HL-60/S4 treated with phorbol 12-myristate 13-acetate at 8.2 ng/mL for 4 days and 3 days (cell line): Measurements from ENCODE around the gene LPAR5.

Experiments
- in situ Hi-C: fragments of 300-500 bp; cut with MboI; formaldehyde crosslinking; loops from 2 replicates; pipeline ENCODE4 v1.15.0; 2022; ENCODE audit warnings: low sequenced_read_pairs

The LPAR5 gene

GRCh38 chr12:6639151-6639801 is 3.5 kb upstream of the LPAR5 start:
- in situ Hi-C loops: no loop called here

- in situ Hi-C loops: no loop called here
Measured at GRCh38 chr12:6638305-6638704, 2.5 kb upstream of the LPAR5 start.

GRCh38 chr12:6635375-6635855 is 344 bp downstream of the LPAR5 start:
- in situ Hi-C loops: no loop called here

GRCh38 chr12:6632026-6632983 is 3.5 kb downstream of the LPAR5 start:
- in situ Hi-C loops: no loop called here

GRCh38 chr12:6631549-6631961 is 4.2 kb downstream of the LPAR5 start:
- in situ Hi-C loops: no loop called here

GRCh38 chr12:6630736-6631135 is 5.0 kb downstream of the LPAR5 start:
- in situ Hi-C loops: no loop called here

GRCh38 chr12:6627616-6628015 is 8.1 kb downstream of the LPAR5 start:
- in situ Hi-C loops: no loop called here

- in situ Hi-C loops: no loop called here
Measured at GRCh38 chr12:6626654-6627283, 9.0 kb downstream of the LPAR5 start.

- in situ Hi-C loops: no loop called here
Measured at GRCh38 chr12:6620885-6621274, 14.9 kb downstream of the LPAR5 start.

- in situ Hi-C loops: no loop called here
Measured at GRCh38 chr12:6620137-6620884, 15.4 kb downstream of the LPAR5 start.

GRCh38 chr12:6618483-6619225 is 17.1 kb downstream of the LPAR5 start:
- in situ Hi-C loops: no loop called here

- in situ Hi-C loops: no loop called here
Measured at GRCh38 chr12:6615802-6616201, 20.0 kb downstream of the LPAR5 start.

GRCh38 chr12:6614513-6615172 is 21.1 kb downstream of the LPAR5 start:
- in situ Hi-C loops: no loop called here

GRCh38 chr12:6613776-6614512 is 21.8 kb downstream of the LPAR5 start:
- in situ Hi-C loops: no loop called here

GRCh38 chr12:6613015-6613775 is 22.6 kb downstream of the LPAR5 start:
- in situ Hi-C loops: no loop called here

GRCh38 chr12:6612652-6613014 is 23.1 kb downstream of the LPAR5 start:
- in situ Hi-C loops: no loop called here

GRCh38 chr12:6612247-6612646 is 23.5 kb downstream of the LPAR5 start:
- in situ Hi-C loops: no loop called here

- in situ Hi-C loops: no loop called here
Measured at GRCh38 chr12:6608592-6609281, 27.0 kb downstream of the LPAR5 start.
